CD14-positive monocyte (primary cell): ENCODE results near the gene CTNND2. TPM values are rescaled to one million over a fixed set of nuclear protein-coding genes. Genes with fewer than 3 reads are reported as not detected.

ENCODE experiments used
- DNase-seq, 3 donors: peaks; one replicate each; pipeline ENCODE4 v3.0.0-alpha.2; 2011 to 2022
- H2AFZ ChIP-seq: 2 replicates; pipeline ENCODE4 v1.6.0; 2012; ENCODE audit warnings: mild to moderate bottlenecking, low read depth, low read length, inconsistent platforms; ENCODE audit not compliant: insufficient read depth, poor library complexity, severe bottlenecking
- H3K27ac ChIP-seq, 2 donors: 1 replicate in 1 of 2; 2 replicates in 1 of 2; pipeline ENCODE4 v1.5.1; 2012 to 2013; ENCODE audit warnings: low read length in 2 of 2, control low read depth in 1 of 2, inconsistent platforms in 1 of 2, low read depth in 1 of 2, mild to moderate bottlenecking in 1 of 2
- H3K27me3 ChIP-seq, 2 donors: one replicate each; pipeline versions ENCODE4 v1.6.0 to v1.6.1; 2011 to 2013; ENCODE audit warnings: low read length in 2 of 2; ENCODE audit not compliant: control insufficient read depth in 2 of 2, insufficient read depth in 2 of 2
- H3K36me3 ChIP-seq, 2 donors: replicated peaks in 1 of 2; 1 replicate in 1 of 2; 2 replicates in 1 of 2; pipeline versions ENCODE4 v1.5.1 to v1.6.1; 2012 to 2013; ENCODE audit warnings: low read length in 2 of 2, control low read depth in 1 of 2, inconsistent platforms in 1 of 2, mild to moderate bottlenecking in 1 of 2; ENCODE audit not compliant: insufficient read depth in 2 of 2, control insufficient read depth in 1 of 2
- H3K4me1 ChIP-seq, 2 donors: 1 replicate in 1 of 2; 2 replicates in 1 of 2; pipeline versions ENCODE4 v1.5.1 to v1.6.1; 2012 to 2013; ENCODE audit warnings: low read length in 2 of 2, control low read depth in 1 of 2, inconsistent platforms in 1 of 2, mild to moderate bottlenecking in 1 of 2, moderate library complexity in 1 of 2; ENCODE audit not compliant: insufficient read depth in 2 of 2, control insufficient read depth in 1 of 2
- H3K4me2 ChIP-seq: replicated peaks from 2 replicates; pipeline ENCODE3; 2012; ENCODE audit warnings: low read length, moderate library complexity, mild to moderate bottlenecking; ENCODE audit not compliant: poor library complexity, severe bottlenecking; ENCODE audit errors: extremely low read depth
- H3K4me3 ChIP-seq, 3 experiments: fragments of 200-600 bp in 1 of 3; sonication (generic) in 1 of 3; replicated peaks in 1 of 3; 1 replicate in 2 of 3; 2 replicates in 1 of 3; pipeline ENCODE4 v1.5.1; 2011 to 2013; ENCODE audit warnings: low read length in 3 of 3, mild to moderate bottlenecking in 3 of 3, control low read depth in 2 of 3, low read depth in 2 of 3, inconsistent platforms in 1 of 3, moderate library complexity in 1 of 3
- H3K79me2 ChIP-seq: 2 replicates; pipeline ENCODE4 v1.6.0; 2012; ENCODE audit warnings: mild to moderate bottlenecking, control low read depth, inconsistent platforms, low read length, moderate library complexity; ENCODE audit not compliant: insufficient read depth
- H3K9ac ChIP-seq: 2 replicates; pipeline ENCODE4 v1.6.0; 2017; ENCODE audit warnings: low read length, mild to moderate bottlenecking; ENCODE audit not compliant: insufficient read depth, poor library complexity, severe bottlenecking
- H3K9me3 ChIP-seq, 2 donors: replicated peaks in 1 of 2; 1 replicate in 1 of 2; 2 replicates in 1 of 2; pipeline versions ENCODE4 v1.5.1 to v1.6.1; 2012 to 2013; ENCODE audit warnings: low read length in 2 of 2, control low read depth in 1 of 2; ENCODE audit not compliant: control insufficient read depth in 1 of 2, insufficient read depth in 1 of 2
- H4K20me1 ChIP-seq: 2 replicates; pipeline ENCODE4 v1.6.0; 2012; ENCODE audit warnings: mild to moderate bottlenecking, low read length, control low read depth, moderate library complexity; ENCODE audit not compliant: insufficient read depth
- H3K27ac Mint-ChIP-seq, 7 donors: one replicate each; pipeline ENCODE4 v1.8.0; 2020; ENCODE audit warnings: mild to moderate bottlenecking in 7 of 7, mixed read lengths in 7 of 7, moderate library complexity in 6 of 7, inconsistent platforms in 2 of 7
- H3K27me3 Mint-ChIP-seq, 3 donors: one replicate each; pipeline ENCODE4 v1.8.0; 2021 to 2022; ENCODE audit warnings: low read depth in 3 of 3, mild to moderate bottlenecking in 3 of 3, mixed read lengths in 3 of 3, moderate library complexity in 3 of 3, inconsistent platforms in 1 of 3
- H3K36me3 Mint-ChIP-seq, 2 donors: one replicate each; pipeline ENCODE4 v1.8.0; 2020; ENCODE audit warnings: mixed read lengths in 2 of 2, inconsistent platforms in 1 of 2, mild to moderate bottlenecking in 1 of 2
- H3K4me1 Mint-ChIP-seq: one replicate; pipeline ENCODE4 v1.8.0; 2020; ENCODE audit warnings: mild to moderate bottlenecking, mixed read lengths
- H3K4me3 Mint-ChIP-seq, 2 donors: one replicate each; pipeline ENCODE4 v1.8.0; 2020; ENCODE audit warnings: mild to moderate bottlenecking in 2 of 2, mixed read lengths in 2 of 2, moderate library complexity in 1 of 2
- H3K9me3 Mint-ChIP-seq, 7 donors: one replicate each; pipeline ENCODE4 v1.8.0; 2020 to 2022; ENCODE audit warnings: mixed read lengths in 7 of 7, mild to moderate bottlenecking in 6 of 7, moderate library complexity in 6 of 7, inconsistent platforms in 2 of 7
- CTCF ChIP-seq: fragments of 200-600 bp; IDR thresholded peaks from one replicate; pipeline ENCODE4 v1.8.0; 2022; ENCODE audit warnings: antibody characterized with exemption, mild to moderate bottlenecking
- WGBS: methylation state at CpG from one replicate; pipeline ENCODE4 v1.1.5; 2013; ENCODE audit warnings: missing lambda C conversion rate; ENCODE audit not compliant: insufficient coverage; 5-methylcytosine and 5-hydroxymethylcytosine counted together
- intact Hi-C, 2 donors: fragments of 100-400 bp; cut with micrococcal nuclease; formaldehyde crosslinking; loops; one replicate each; pipeline versions ENCODE4 v1.15.0 to v1.15.1; 2023
- polyA plus RNA-seq, 3 donors: library from polyadenylated mRNA; depleted of rRNA in 1 of 3; unstranded in 2 of 3; stranded (reverse) in 1 of 3; fragments of 300-500 nt in 2 of 3; fragments of >200 nt in 1 of 3; fragmentation: Illumina TruSeq in 2 of 3; gene quantifications; 1 replicate in 2 of 3; 2 replicates in 1 of 3; pipeline ENCODE4 v1.2.3, GENCODE V29; 2012 to 2021

CTNND2 gene
- polyA plus RNA-seq, 3 donors, result not detected

DNA sequence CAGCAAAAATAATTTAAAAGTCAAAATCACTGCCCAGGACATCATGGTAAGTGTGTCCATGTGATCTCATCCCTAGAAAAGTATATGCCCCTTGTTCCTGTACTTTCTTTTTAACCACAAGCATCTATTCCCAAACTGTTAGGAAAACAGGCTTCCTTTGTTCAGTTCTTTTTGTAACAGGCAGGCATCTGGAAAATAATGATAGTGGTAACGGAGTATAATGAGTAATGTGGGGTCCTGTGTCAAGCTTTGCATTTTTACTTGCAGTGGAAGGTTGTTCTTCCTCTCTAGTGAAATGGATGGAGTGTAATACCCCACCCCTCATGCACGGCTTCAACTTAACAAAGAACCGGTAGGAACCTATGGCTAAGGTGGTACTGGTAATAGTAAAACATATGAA lies 532.1 kb downstream of the CTNND2 start:
- intact Hi-C loops, result no loop called here
- Histone ChIP-seq H3K4me2 (no peak overlapping the region), H2AFZ (no peak overlapping the region), H3K4me1 (no peaks in the 10 kb centered on the region), H3K36me3 (no peaks in the 10 kb centered on the region), H4K20me1 (no peaks in the 10 kb centered on the region), H3K9ac (no peak overlapping the region), H3K9me3 (no peaks in the 10 kb centered on the region), H3K4me3 (no peak overlapping the region), H3K27me3 (no peaks in the 10 kb centered on the region), H3K79me2 (no peaks in the 10 kb centered on the region), H3K27ac (no peak overlapping the region)
- peaks cover 2 to 5% (median 4%) of the 10 kb centered on the region in 3 donors for H3K27me3 Mint-ChIP-seq
- no CpG with 5 or more reads among the region's 3 CpGs for WGBS
- peaks cover 2% of the 10 kb centered on the region for H3K4me1 Mint-ChIP-seq
- TF ChIP-seq CTCF, result no peak
- H3K4me3 Mint-ChIP-seq, result no peak overlapping the region
- no peaks in the 10 kb centered on the region for H3K36me3 Mint-ChIP-seq
- no peak overlapping the region for H3K27ac Mint-ChIP-seq
- H3K9me3 Mint-ChIP-seq, result peaks cover 0 to 1% (median 0%) of the 10 kb centered on the region in 7 donors
- no peak for DNase-seq

- Histone ChIP-seq H3K27me3 (no peaks in the 10 kb centered on the region), H3K4me2 (no peak overlapping the region), H3K4me1 (no peaks in the 10 kb centered on the region), H3K9ac (no peak overlapping the region), H4K20me1 (no peaks in the 10 kb centered on the region), H3K79me2 (no peaks in the 10 kb centered on the region), H3K27ac (no peak overlapping the region), H3K4me3 (no peak overlapping the region), H3K9me3 (no peaks in the 10 kb centered on the region), H3K36me3 (no peaks in the 10 kb centered on the region), H2AFZ (no peak overlapping the region)
- Mint-ChIP-seq H3K27ac (no peak overlapping the region), H3K27me3 (peaks cover 2 to 5% (median 4%) of the 10 kb centered on the region in 3 donors), H3K4me1 (no peaks in the 10 kb centered on the region), H3K9me3 (peaks cover 0 to 1% (median 0%) of the 10 kb centered on the region in 7 donors), H3K36me3 (no peaks in the 10 kb centered on the region), H3K4me3 (no peak overlapping the region)
- no peak for DNase-seq
- no peak for TF ChIP-seq CTCF
- no CpG with 5 or more reads among the region's 1 CpG for WGBS
- intact Hi-C loops, result no loop called here
Measured at GRCh38 chr5:11371021-11371420, 533.2 kb downstream of the CTNND2 start.
